Ascending aorta (tissue), 2 donors: ENCODE measurements around the gene GRK5. TPM values are rescaled to one million over a fixed set of nuclear protein-coding genes. Genes with fewer than 3 reads are reported as not detected.

Experiments used
- DNase-seq, 2 donors: peaks; one replicate each; pipeline ENCODE4 v3.0.0-alpha.2; 2019; ENCODE audit warnings: low spot score in 2 of 2
- H3K27ac ChIP-seq, 2 donors: fragments of 200-600 bp; sonication (generic); one replicate each; pipeline ENCODE4 v1.5.1; 2016 to 2017; ENCODE audit warnings: mild to moderate bottlenecking in 1 of 2
- H3K27me3 ChIP-seq: fragments of 200-600 bp; sonication (generic); one replicate; pipeline ENCODE4 v1.5.1; 2017
- H3K36me3 ChIP-seq, 2 donors: fragments of 200-600 bp; sonication (generic); one replicate each; pipeline ENCODE4 v1.5.1; 2016
- H3K4me1 ChIP-seq, 2 donors: fragments of 200-600 bp; sonication (generic); one replicate each; pipeline ENCODE4 v1.5.1; 2016 to 2017; ENCODE audit warnings: mild to moderate bottlenecking in 1 of 2
- H3K4me3 ChIP-seq, 2 donors: fragments of 200-600 bp; sonication (generic); one replicate each; pipeline ENCODE4 v1.5.1; 2016 to 2017; ENCODE audit warnings: mild to moderate bottlenecking in 1 of 2
- H3K9me3 ChIP-seq, 2 donors: fragments of 200-600 bp; sonication (generic); one replicate each; pipeline ENCODE4 v1.5.1; 2016
- CTCF ChIP-seq, 3 experiments: fragments of 200-600 bp in 2 of 3; fragments of 450-650 bp in 1 of 3; sonication (generic) in 2 of 3; IDR thresholded peaks; one replicate each; pipeline ENCODE4 v1.5.1; 2016 to 2019; ENCODE audit warnings: antibody characterized with exemption in 3 of 3, mild to moderate bottlenecking in 1 of 3, moderate library complexity in 1 of 3
- intact Hi-C: fragments of 100-400 bp; cut with DNase I; formaldehyde crosslinking; loops from one replicate; pipeline ENCODE4 v1.15.1; 2023
- total RNA-seq: library from RNA; depleted of rRNA; stranded (reverse); fragments of >200 nt; gene quantifications from one replicate; pipeline ENCODE4 v1.1.0, GENCODE V29; 2016

Gene GRK5
- total RNA-seq, 1 donor from 2014 or later: 75.5 TPM

DNA sequence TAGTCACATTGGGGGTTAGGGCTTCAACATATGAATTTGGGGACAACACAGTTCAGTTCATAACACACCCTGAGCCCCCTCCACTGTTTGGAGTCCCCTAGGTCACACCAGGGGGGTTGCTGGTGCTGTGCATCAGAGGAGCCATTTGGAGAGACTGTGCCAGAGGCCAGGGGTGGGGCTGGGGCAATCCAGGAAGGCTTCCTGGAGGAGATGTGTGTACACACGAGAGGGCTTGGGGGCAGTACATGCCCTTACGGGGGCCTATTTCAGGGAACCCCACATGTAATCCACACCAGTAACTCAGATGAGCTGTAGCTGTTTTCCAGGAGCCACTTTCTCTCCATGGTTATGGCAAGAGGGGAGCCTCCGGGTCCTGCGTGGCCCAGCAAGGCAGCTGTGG is 151.7 kb downstream of the GRK5 start:
- no peak for TF ChIP-seq CTCF (IDR thresholded peaks at IDR 0.05)
- H3K27ac ChIP-seq: peak overlapping the region in 1 of 2 donors; percentile 8
- peaks cover 0 to 4% of the 10 kb centered on the region in 2 donors for H3K9me3 ChIP-seq
- H3K36me3 ChIP-seq: no peaks in the 10 kb centered on the region
- no peak overlapping the region for H3K4me3 ChIP-seq
- intact Hi-C loops: no loop called here
- peaks cover 14 to 16% of the 10 kb centered on the region in 2 donors for H3K4me1 ChIP-seq
- DNase-seq: no peak
- H3K27me3 ChIP-seq: no peaks in the 10 kb centered on the region

- intact Hi-C loops: no loop called here
- Histone ChIP-seq H3K27ac (peak overlapping the region in 1 of 2 donors; percentile 26), H3K4me1 (peaks cover 16 to 23% of the 10 kb centered on the region in 2 donors), H3K9me3 (peaks cover 0 to 4% of the 10 kb centered on the region in 2 donors), H3K36me3 (no peaks in the 10 kb centered on the region), H3K27me3 (no peaks in the 10 kb centered on the region), H3K4me3 (no peak overlapping the region)
- no peak for DNase-seq
- no peak for TF ChIP-seq CTCF (IDR thresholded peaks at IDR 0.05)
Measured at GRCh38 chr10:119360181-119360921, 153.0 kb downstream of the GRK5 start.

- no peaks in the 10 kb centered on the region for H3K36me3 ChIP-seq
- peaks cover 16 to 30% of the 10 kb centered on the region in 2 donors for H3K4me1 ChIP-seq
- DNase-seq: no peak
- H3K27me3 ChIP-seq: no peaks in the 10 kb centered on the region
- H3K9me3 ChIP-seq: peaks cover 0 to 2% of the 10 kb centered on the region in 2 donors
- no peak overlapping the region for H3K4me3 ChIP-seq
- no peak for TF ChIP-seq CTCF (IDR thresholded peaks at IDR 0.05)
- intact Hi-C loops: no loop called here
- H3K27ac ChIP-seq: peak overlapping the region in 1 of 2 donors; percentile 26
Measured at GRCh38 chr10:119361037-119361436, 153.7 kb downstream of the GRK5 start.

DNA sequence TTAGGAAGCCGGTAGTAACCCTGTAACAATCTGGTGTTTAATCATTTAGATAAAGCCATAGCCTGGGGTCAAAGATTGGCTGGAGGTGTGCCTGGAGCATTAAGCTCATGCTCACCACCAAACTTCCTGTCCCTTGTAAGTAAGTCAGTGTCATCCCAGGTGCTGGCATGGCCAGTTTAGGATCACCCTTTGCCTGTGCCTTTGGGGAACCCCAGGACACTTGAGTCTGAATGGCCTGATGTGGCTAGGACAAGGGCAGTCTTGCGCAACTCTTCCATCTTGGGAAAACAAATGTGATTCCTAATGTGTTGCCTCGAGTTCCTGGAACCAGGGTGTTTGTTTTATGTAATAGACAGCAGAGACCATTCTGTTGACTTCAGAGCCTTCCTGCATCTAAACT is 154.8 kb downstream of the GRK5 start:
- no peak for TF ChIP-seq CTCF (IDR thresholded peaks at IDR 0.05)
- Histone ChIP-seq H3K36me3 (no peaks in the 10 kb centered on the region), H3K4me3 (no peak overlapping the region), H3K27me3 (no peaks in the 10 kb centered on the region), H3K27ac (peak overlapping the region in 1 of 2 donors; percentile 2), H3K9me3 (no peaks in the 10 kb centered on the region), H3K4me1 (peaks cover 12 to 31% of the 10 kb centered on the region in 2 donors)
- no peak for DNase-seq
- intact Hi-C loops: no loop called here

DNA sequence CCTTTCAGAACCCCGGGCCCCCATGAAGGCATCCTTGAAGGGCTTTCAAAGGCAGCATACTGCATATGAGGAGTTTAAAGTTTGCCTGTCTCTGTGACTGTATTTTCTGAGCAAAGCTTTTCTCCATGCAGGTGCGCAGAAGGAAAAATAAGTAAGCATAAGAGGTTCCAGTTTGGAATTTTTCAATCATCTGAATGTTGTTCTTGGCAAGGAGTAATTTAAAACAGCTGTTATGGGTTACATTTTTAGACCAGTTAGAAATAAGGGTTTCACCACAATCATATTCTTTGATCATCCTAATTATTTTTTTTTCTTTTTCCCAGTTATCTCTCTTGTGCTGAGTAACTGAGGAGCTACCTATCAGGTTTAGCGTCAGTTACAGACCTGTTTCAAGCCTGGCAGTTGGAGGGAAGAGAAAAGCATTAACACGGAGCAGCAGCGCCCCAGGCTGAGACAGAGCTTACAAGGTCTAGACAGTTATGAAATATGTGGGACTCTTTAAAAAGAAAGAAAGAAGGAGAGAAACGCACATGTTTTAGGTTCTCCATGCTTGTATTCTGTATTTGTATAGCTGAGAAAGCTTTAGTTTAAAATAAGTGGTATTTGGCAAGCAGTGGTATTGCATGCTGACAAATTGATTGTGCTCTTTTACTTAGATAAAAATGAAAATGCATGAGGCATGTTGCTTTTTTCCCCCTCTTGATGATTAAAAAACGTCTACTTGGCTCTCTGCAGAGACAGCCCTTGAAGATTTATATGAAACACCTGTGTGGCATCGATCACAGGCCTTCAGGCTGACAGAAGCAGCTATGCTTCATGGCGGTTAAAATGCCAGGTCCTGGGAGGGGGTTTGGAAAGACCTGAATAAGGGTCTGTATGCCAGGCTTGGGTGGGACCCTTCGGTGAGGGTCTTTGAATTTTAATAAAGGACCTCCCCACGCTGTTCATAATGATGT is 157.6 kb downstream of the GRK5 start:
- DNase-seq: no peak
- TF ChIP-seq CTCF (IDR thresholded peaks at IDR 0.05): peak in 1 of 3 experiments; percentile 26
- intact Hi-C loops: loop anchor here (2.0 kb wide), 1 partner anchor 156 kb away; no protein-coding TSS in a partner anchor
- H3K4me3 ChIP-seq: no peak overlapping the region
- no peaks in the 10 kb centered on the region for H3K9me3 ChIP-seq
- no peaks in the 10 kb centered on the region for H3K36me3 ChIP-seq
- H3K4me1 ChIP-seq: peaks cover 14 to 45% of the 10 kb centered on the region in 2 donors
- peak overlapping the region in 1 of 2 donors; percentile 3 for H3K27ac ChIP-seq
- no peaks in the 10 kb centered on the region for H3K27me3 ChIP-seq
